Neuronal stem cell (in vitro differentiated cells): ENCODE measurements around the gene CDH2.

Experiments used
- DNase-seq: peaks from one replicate; pipeline ENCODE4 v3.0.0-alpha.2; 2013; ENCODE audit warnings: low spot score
- H2AFZ ChIP-seq: one replicate; pipeline ENCODE4 v1.6.1; 2013; ENCODE audit warnings: mild to moderate bottlenecking, low read length, inconsistent platforms
- H2AK5ac ChIP-seq: 2 replicates; pipeline ENCODE4 v1.6.1; 2013; ENCODE audit warnings: low read depth, mild to moderate bottlenecking, inconsistent platforms, low read length, moderate library complexity, mixed read lengths
- H2BK120ac ChIP-seq: 2 replicates; pipeline ENCODE4 v1.6.1; 2013; ENCODE audit warnings: low read depth, mild to moderate bottlenecking, inconsistent platforms, low read length, moderate library complexity, mixed read lengths
- H2BK12ac ChIP-seq: one replicate; pipeline ENCODE4 v1.6.1; 2013; ENCODE audit warnings: low read length, inconsistent platforms
- H2BK15ac ChIP-seq: 2 replicates; pipeline ENCODE4 v1.6.1; 2013; ENCODE audit warnings: mild to moderate bottlenecking, low read length, inconsistent platforms, mixed read lengths
- H2BK5ac ChIP-seq: one replicate; pipeline ENCODE4 v1.6.1; 2013; ENCODE audit warnings: inconsistent platforms, mild to moderate bottlenecking, low read length, moderate library complexity
- H3K14ac ChIP-seq: one replicate; pipeline ENCODE4 v1.6.1; 2013; ENCODE audit warnings: low read length, inconsistent platforms
- H3K18ac ChIP-seq: 2 replicates; pipeline ENCODE4 v1.6.1; 2013; ENCODE audit warnings: low read length, inconsistent platforms
- H3K23ac ChIP-seq: 2 replicates; pipeline ENCODE4 v1.6.1; 2013; ENCODE audit warnings: low read depth, mild to moderate bottlenecking, mixed read lengths, low read length, inconsistent platforms; ENCODE audit not compliant: poor library complexity
- H3K27ac ChIP-seq: replicated peaks from 3 replicates; pipeline ENCODE4 v1.5.1; 2013; ENCODE audit warnings: low read length, inconsistent platforms
- H3K27me3 ChIP-seq, 3 experiments: 2 replicates each; pipeline ENCODE4 v1.6.1; 2013; ENCODE audit warnings: low read length in 3 of 3, mild to moderate bottlenecking in 2 of 3, inconsistent platforms in 1 of 3, low read depth in 1 of 3, mixed read lengths in 1 of 3, moderate library complexity in 1 of 3; ENCODE audit not compliant: control insufficient read depth in 3 of 3, insufficient read depth in 3 of 3
- H3K36me3 ChIP-seq, 2 donors: replicated peaks in 1 of 2; 2 replicates each; pipeline ENCODE4 v1.6.1; 2013; ENCODE audit warnings: low read length in 2 of 2; ENCODE audit not compliant: control insufficient read depth in 2 of 2, insufficient read depth in 2 of 2
- H3K4ac ChIP-seq: 2 replicates; pipeline ENCODE4 v1.6.1; 2013; ENCODE audit warnings: inconsistent platforms, mild to moderate bottlenecking, low read length, moderate library complexity
- H3K4me1 ChIP-seq, 2 donors: 1 replicate in 1 of 2; 2 replicates in 1 of 2; pipeline ENCODE4 v1.6.1; 2013; ENCODE audit warnings: low read length in 2 of 2, low read depth in 1 of 2; ENCODE audit not compliant: control insufficient read depth in 2 of 2, insufficient read depth in 1 of 2
- H3K4me2 ChIP-seq: one replicate; pipeline ENCODE4 v1.6.1; 2013; ENCODE audit warnings: mild to moderate bottlenecking, low read length, inconsistent platforms; ENCODE audit not compliant: insufficient read depth, poor library complexity, severe bottlenecking
- H3K4me3 ChIP-seq, 2 donors: 2 replicates each; pipeline ENCODE4 v1.5.1; 2013; ENCODE audit warnings: low read length in 2 of 2, mild to moderate bottlenecking in 2 of 2, inconsistent platforms in 1 of 2, moderate library complexity in 1 of 2
- H3K79me1 ChIP-seq: one replicate; pipeline ENCODE4 v1.6.1; 2013; ENCODE audit warnings: low read depth, mild to moderate bottlenecking, inconsistent platforms, low read length, moderate library complexity
- H3K9ac ChIP-seq: one replicate; pipeline ENCODE4 v1.6.1; 2013; ENCODE audit warnings: mild to moderate bottlenecking, low read depth, low read length, inconsistent platforms; ENCODE audit not compliant: poor library complexity
- H3K9me3 ChIP-seq, 2 donors: replicated peaks in 1 of 2; 2 replicates each; pipeline versions ENCODE3 to v1.6.1; 2013; ENCODE audit warnings: low read length in 2 of 2, mild to moderate bottlenecking in 2 of 2, inconsistent platforms in 1 of 2, low read depth in 1 of 2, mixed read lengths in 1 of 2, moderate library complexity in 1 of 2; ENCODE audit not compliant: control insufficient read depth in 2 of 2, insufficient read depth in 1 of 2
- H4K8ac ChIP-seq: one replicate; pipeline ENCODE4 v1.6.1; 2013; ENCODE audit warnings: low read depth, mild to moderate bottlenecking, inconsistent platforms, low read length, moderate library complexity
- H4K91ac ChIP-seq: one replicate; pipeline ENCODE4 v1.6.1; 2013; ENCODE audit warnings: low read length, low read depth, mild to moderate bottlenecking, inconsistent platforms; ENCODE audit not compliant: poor library complexity
- WGBS, 2 donors: extraction: QIAGEN DNeasy Blood & Tissue Kit; methylation state at CpG; one replicate each; pipeline ENCODE4 v1.1.7; 2013; ENCODE audit warnings: missing lambda C conversion rate in 2 of 2, mixed read lengths in 1 of 2; ENCODE audit not compliant: insufficient read length in 2 of 2, insufficient replicate concordance in 1 of 2; ENCODE audit errors: extremely low coverage in 2 of 2; 5-methylcytosine and 5-hydroxymethylcytosine counted together

The CDH2 gene

DNA sequence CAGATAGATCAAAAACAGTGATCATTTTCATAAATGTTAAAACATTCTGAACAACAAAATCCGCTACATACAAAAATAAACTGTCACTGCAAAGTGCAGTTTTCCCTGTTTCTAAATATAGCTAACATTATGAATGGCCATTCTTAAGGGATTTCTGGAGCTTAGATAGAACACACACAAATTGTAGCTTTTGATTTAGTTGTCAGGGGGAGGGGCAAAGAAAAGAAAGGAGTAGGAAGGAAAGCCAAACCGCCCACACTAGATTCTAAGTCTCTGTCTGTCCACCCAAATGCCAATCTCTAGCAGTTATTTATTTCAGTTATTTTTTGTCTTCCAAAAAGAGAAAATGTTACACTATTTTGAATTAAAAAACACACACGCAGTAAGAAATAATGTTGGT lies 182.4 kb downstream of the CDH2 start:
- Histone ChIP-seq H2BK15ac (no peak overlapping the region), H3K4me2 (no peak overlapping the region), H3K23ac (no peak overlapping the region), H2BK120ac (no peak overlapping the region), H3K4me1 (no peaks in the 10 kb centered on the region), H3K27me3 (no peaks in the 10 kb centered on the region), H3K18ac (no peak overlapping the region), H3K36me3 (peaks cover 27 to 97% of the 10 kb centered on the region in 2 donors), H3K9me3 (peaks cover 0 to 6% of the 10 kb centered on the region in 2 donors), H3K4ac (no peak overlapping the region), H3K9ac (no peak overlapping the region), H2AFZ (no peak overlapping the region), H3K27ac (no peak overlapping the region), H3K4me3 (no peak overlapping the region), H3K14ac (no peak overlapping the region), H4K8ac (no peak overlapping the region), H4K91ac (no peak overlapping the region), H2BK12ac (no peak overlapping the region), H2BK5ac (no peak overlapping the region), H3K79me1 (no peaks in the 10 kb centered on the region), H2AK5ac (no peak overlapping the region)
- no peak for DNase-seq
- WGBS, 2 donors = no CpG with 5 or more reads among the region's 3 CpGs

GRCh38 chr18:27991391-27991790 lies 185.5 kb downstream of the CDH2 start:
- H3K36me3 ChIP-seq = peaks cover 17 to 99% of the 10 kb centered on the region in 2 donors
- H3K27ac ChIP-seq = no peak overlapping the region

DNA sequence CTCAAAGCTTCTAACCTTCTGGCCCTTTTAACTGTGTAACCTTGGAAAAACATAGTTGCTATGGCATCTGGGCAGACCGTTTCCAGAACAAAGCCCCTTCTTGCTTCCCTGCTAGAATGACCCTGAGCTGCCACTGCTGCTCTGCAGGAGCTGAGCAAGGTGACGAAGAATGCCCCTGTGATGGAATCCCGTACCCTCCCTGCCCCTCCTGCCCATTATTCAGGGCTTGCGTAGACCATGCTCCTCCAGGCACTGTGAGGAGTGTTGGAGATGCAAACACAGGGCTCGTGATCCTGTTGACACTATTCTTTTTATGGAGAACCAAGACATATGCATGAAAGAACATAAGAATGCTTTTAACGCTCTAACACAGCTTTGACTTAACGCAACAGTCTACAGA lies 191.1 kb downstream of the CDH2 start:
- Histone ChIP-seq H3K79me1 (no peaks in the 10 kb centered on the region), H3K14ac (no peak overlapping the region), H3K4ac (no peak overlapping the region), H3K18ac (no peak overlapping the region), H3K36me3 (peaks cover 24 to 100% of the 10 kb centered on the region in 2 donors), H3K23ac (no peak overlapping the region), H4K8ac (no peak overlapping the region), H2BK12ac (no peak overlapping the region), H2BK5ac (no peak overlapping the region), H2BK120ac (no peak overlapping the region), H2BK15ac (no peak overlapping the region), H2AK5ac (no peak overlapping the region), H3K9ac (no peak overlapping the region), H3K9me3 (no peaks in the 10 kb centered on the region), H3K4me1 (peaks cover 6 to 13% of the 10 kb centered on the region in 2 donors), H3K27ac (no peak overlapping the region), H3K27me3 (no peaks in the 10 kb centered on the region), H3K4me2 (no peak overlapping the region), H3K4me3 (no peak overlapping the region), H4K91ac (no peak overlapping the region), H2AFZ (no peak overlapping the region)
- WGBS, 2 donors = no CpG with 5 or more reads among the region's 7 CpGs
- DNase-seq = no peak

More at GRCh38 chr18:27991391-27991790, 185.5 kb downstream of the CDH2 start:
- peaks cover 0 to 2% of the 10 kb centered on the region in 2 donors for H3K4me1 ChIP-seq
- H4K91ac ChIP-seq = no peak overlapping the region
- no peak overlapping the region for H3K4me3 ChIP-seq
- WGBS, 2 donors = no CpG with 5 or more reads among the region's 2 CpGs
- no peak overlapping the region for H2AFZ ChIP-seq
- no peak overlapping the region for H3K4ac ChIP-seq
- no peak overlapping the region for H3K9ac ChIP-seq
- H3K18ac ChIP-seq = no peak overlapping the region
- H3K4me2 ChIP-seq = no peak overlapping the region
- DNase-seq = no peak
- no peak overlapping the region for H2BK120ac ChIP-seq
- H3K79me1 ChIP-seq = no peaks in the 10 kb centered on the region
- H2BK12ac ChIP-seq = no peak overlapping the region
- H4K8ac ChIP-seq = no peak overlapping the region
- no peak overlapping the region for H3K23ac ChIP-seq
- no peak overlapping the region for H2BK5ac ChIP-seq
- no peak overlapping the region for H3K14ac ChIP-seq
- no peaks in the 10 kb centered on the region for H3K9me3 ChIP-seq
- no peak overlapping the region for H2BK15ac ChIP-seq
- H2AK5ac ChIP-seq = no peak overlapping the region
- no peaks in the 10 kb centered on the region for H3K27me3 ChIP-seq

GRCh38 chr18:27983780-27984179 lies 193.2 kb downstream of the CDH2 start:
- Histone ChIP-seq H4K91ac (no peak overlapping the region), H3K14ac (no peak overlapping the region), H3K4me1 (peaks cover 6 to 13% of the 10 kb centered on the region in 2 donors), H3K36me3 (peaks cover 26 to 100% of the 10 kb centered on the region in 2 donors), H2AK5ac (no peak overlapping the region), H3K4ac (no peak overlapping the region), H3K9me3 (peaks cover 0 to 6% of the 10 kb centered on the region in 2 donors), H3K27me3 (no peaks in the 10 kb centered on the region), H2AFZ (no peak overlapping the region), H4K8ac (no peak overlapping the region), H2BK12ac (no peak overlapping the region), H3K23ac (no peak overlapping the region), H2BK5ac (no peak overlapping the region), H3K18ac (no peak overlapping the region), H3K9ac (no peak overlapping the region), H3K79me1 (no peaks in the 10 kb centered on the region), H3K27ac (no peak overlapping the region), H3K4me2 (no peak overlapping the region), H2BK15ac (no peak overlapping the region), H2BK120ac (no peak overlapping the region), H3K4me3 (no peak overlapping the region)
- no peak for DNase-seq
